B cell (primary cell): Measurements from ENCODE around the gene MAP7D1.

Experiments used
- CTCF ChIP-seq: fragments of 200-600 bp; IDR thresholded peaks from one replicate; pipeline ENCODE4 v1.8.0; 2022; ENCODE audit warnings: antibody characterized with exemption, mild to moderate bottlenecking
- EZH2 ChIP-seq: IDR thresholded peaks from 2 replicates; pipeline ENCODE4 v1.6.1; 2012; ENCODE audit warnings: borderline replicate concordance, low read depth, mild to moderate bottlenecking, moderate library complexity, low read length; ENCODE audit not compliant: insufficient read depth, poor library complexity, severe bottlenecking

GRCh38 chr1:36115200-36115669, 40.7 kb upstream of the MAP7D1 start:
- TF ChIP-seq CTCF: no peak
- TF ChIP-seq EZH2: no peak
